AG09319 (cell line): Measurements from ENCODE around the gene STEAP3.

Experiments
- DNase-seq: peaks from one replicate; pipeline ENCODE4 v3.0.0-alpha.2; 2010; ENCODE audit warnings: low read depth; ENCODE audit errors: extremely low read depth
- CTCF ChIP-seq: IDR thresholded peaks from 2 replicates; pipeline ENCODE4 v1.5.1; 2011; ENCODE audit warnings: low read depth, mild to moderate bottlenecking, inconsistent platforms, low read length, moderate library complexity

Gene STEAP3

GRCh38 chr2:119219873-119220272, 3.8 kb upstream of the STEAP3 start:
- TF ChIP-seq CTCF: no peak
- no peak for DNase-seq

GRCh38 chr2:119220720-119221301, 2.8 kb upstream of the STEAP3 start:
- no peak for DNase-seq
- TF ChIP-seq CTCF: no peak

GRCh38 chr2:119221609-119222008, 2.0 kb upstream of the STEAP3 start:
- DNase-seq: no peak
- no peak for TF ChIP-seq CTCF

DNA sequence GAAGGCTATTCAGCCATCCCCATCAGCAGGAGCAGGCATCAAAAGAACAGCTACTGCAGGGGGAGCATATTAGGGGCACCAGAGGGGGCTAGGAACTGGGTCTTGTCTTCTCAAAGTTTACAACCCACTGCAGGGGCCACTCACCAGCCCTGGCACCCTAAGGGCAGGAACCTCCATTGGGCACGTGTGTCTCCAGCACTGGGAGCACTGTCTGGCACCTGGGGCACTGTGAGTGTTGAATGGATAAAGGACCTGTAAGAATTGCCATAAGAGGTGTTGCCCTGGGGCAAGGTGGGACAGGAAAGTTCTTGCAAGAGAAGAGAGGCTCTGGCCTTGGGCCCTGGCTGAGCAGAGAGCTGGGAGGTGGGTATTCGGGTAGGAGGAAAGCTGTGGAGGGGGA, 1.4 kb upstream of the STEAP3 start:
- DNase-seq: no peak
- no peak for TF ChIP-seq CTCF

DNA sequence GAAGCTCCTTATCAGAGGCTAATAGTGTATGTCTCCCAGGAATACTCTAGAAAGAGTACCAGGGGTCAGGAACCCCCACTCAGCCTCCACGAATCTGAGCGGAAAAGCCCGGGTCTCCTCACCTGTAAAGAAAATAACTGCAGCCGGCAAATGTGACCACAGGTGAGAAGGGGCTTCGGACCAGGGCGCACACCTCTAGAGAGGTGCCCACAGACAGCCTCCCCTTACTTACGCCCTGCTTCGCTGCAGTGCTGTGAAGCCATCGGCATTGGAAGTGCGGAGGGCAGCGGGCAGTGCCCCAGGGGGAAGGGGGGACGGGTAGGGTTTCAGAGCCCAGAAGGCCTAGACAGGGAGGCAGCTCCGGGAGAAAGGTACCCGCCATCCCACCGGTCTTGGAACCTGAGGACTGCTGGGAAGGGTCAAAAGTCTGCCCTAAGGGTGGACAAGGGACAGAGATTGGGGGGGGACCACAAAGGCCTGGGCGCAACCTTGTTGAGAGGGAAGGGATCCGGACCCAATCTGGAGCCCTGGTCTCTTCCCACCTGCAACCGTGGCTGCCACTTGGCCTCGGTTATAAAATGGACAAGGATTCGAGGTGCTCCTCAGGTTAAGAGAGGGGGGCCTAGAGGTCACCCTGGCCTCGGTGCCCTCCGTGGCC, 642 bp upstream of the STEAP3 start:
- DNase-seq: no peak
- TF ChIP-seq CTCF: no peak

DNA sequence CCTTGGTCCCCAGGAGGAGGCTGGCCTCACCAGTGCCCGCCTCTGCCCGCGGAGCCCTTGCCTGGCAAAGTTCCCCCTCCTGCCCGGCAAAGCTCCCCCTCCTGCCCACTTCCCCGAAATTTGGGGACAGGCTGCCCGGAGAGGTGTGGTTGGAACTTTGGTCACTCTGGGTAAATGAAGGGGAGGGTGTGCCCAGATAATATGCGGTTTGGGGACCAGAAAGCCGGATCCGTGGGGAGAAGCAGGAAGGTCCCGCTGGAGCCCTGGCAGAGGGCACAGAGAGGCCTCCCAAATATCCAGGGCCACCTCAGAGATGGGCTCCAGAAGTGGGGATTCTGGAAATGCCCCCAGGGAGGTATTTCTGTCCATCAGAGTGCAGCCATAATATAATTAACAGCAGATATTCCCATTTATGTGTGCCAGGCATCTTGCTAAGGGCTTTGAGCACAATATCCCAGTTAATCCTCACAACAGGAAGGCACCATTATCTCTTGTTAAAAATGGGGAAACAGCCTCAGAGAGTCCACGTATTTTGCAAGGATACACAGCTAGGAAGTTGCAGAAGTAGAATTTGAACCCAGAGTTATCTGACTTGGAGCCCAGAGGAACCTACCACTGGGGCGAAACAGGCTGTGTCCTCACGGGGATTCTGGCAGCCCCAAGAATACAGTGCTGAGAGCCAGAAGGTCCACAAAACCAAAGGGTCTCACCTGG, 914 bp downstream of the STEAP3 start:
- TF ChIP-seq CTCF: no peak
- no peak for DNase-seq
